Vagina (tissue), 2 donors: ENCODE data around the gene STARD13. TPM values are rescaled to one million over a fixed set of nuclear protein-coding genes. Genes with fewer than 3 reads are reported as not detected.

ENCODE experiments used
- DNase-seq, 2 donors: peaks; one replicate each; pipeline ENCODE4 v3.0.0-alpha.2; 2017; ENCODE audit errors: extremely low spot score in 2 of 2
- H3K27ac ChIP-seq: fragments of 200-600 bp; sonication (generic); one replicate; pipeline ENCODE4 v1.5.1; 2019
- H3K27me3 ChIP-seq: fragments of 200-600 bp; sonication (generic); one replicate; pipeline ENCODE4 v1.5.1; 2019
- H3K36me3 ChIP-seq, 2 donors: fragments of 200-600 bp; sonication (generic); one replicate each; pipeline ENCODE4 v1.5.1; 2017 to 2019
- H3K4me1 ChIP-seq: fragments of 200-600 bp; sonication (generic); one replicate; pipeline ENCODE4 v1.5.1; 2019
- H3K4me3 ChIP-seq, 2 donors: fragments of 200-600 bp; sonication (generic); 1 replicate in 1 of 2; 2 replicates in 1 of 2; pipeline ENCODE4 v1.5.1; 2016 to 2019
- H3K9me3 ChIP-seq: fragments of 200-600 bp; sonication (generic); one replicate; pipeline ENCODE4 v1.5.1; 2019
- CTCF ChIP-seq, 3 experiments: fragments of 450-650 bp in 2 of 3; fragments of 200-600 bp in 1 of 3; sonication (generic) in 1 of 3; IDR thresholded peaks; one replicate each; pipeline ENCODE4 v1.5.1; 2017 to 2019; ENCODE audit warnings: antibody characterized with exemption in 3 of 3, mild to moderate bottlenecking in 2 of 3, moderate library complexity in 2 of 3
- POLR2A ChIP-seq, 2 donors: fragments of 450-650 bp; IDR thresholded peaks; one replicate each; pipeline ENCODE4 v1.6.1; 2017; ENCODE audit warnings: antibody characterized with exemption in 2 of 2, mild to moderate bottlenecking in 2 of 2, moderate library complexity in 2 of 2
- POLR2AphosphoS5 ChIP-seq, 2 donors: sonication (generic); formaldehyde crosslinking; IDR thresholded peaks; one replicate each; pipeline ENCODE4 v1.9.0; 2017; ENCODE audit warnings: antibody characterized with exemption in 2 of 2, mild to moderate bottlenecking in 2 of 2, low read depth in 1 of 2; ENCODE audit not compliant: insufficient read depth in 1 of 2
- intact Hi-C: fragments of 100-400 bp; cut with DNase I; formaldehyde crosslinking; loops from one replicate; pipeline ENCODE4 v1.15.1; 2023
- total RNA-seq: library from RNA; depleted of rRNA; stranded (reverse); fragments of >200 nt; gene quantifications from one replicate; pipeline ENCODE4 v1.2.3, GENCODE V29; 2016

STARD13 gene
- total RNA-seq, 1 donor from 2014 or later: 33.1 TPM

GRCh38 chr13:33235078-33235477 lies 50.5 kb downstream of the STARD13 start:
- H3K27ac ChIP-seq: peak overlapping the region; percentile 5
- TF ChIP-seq POLR2AphosphoS5 (IDR thresholded peaks at IDR 0.05; ENCODE audit: insufficient read depth in 1 of 2, low read depth in 1 of 2): no peak
- TF ChIP-seq CTCF (IDR thresholded peaks at IDR 0.05): no peak
- TF ChIP-seq POLR2A (IDR thresholded peaks at IDR 0.05): no peak
- no peak for DNase-seq
- H3K4me1 ChIP-seq: peaks cover 31% of the 10 kb centered on the region
- H3K36me3 ChIP-seq: no peaks in the 10 kb centered on the region
- intact Hi-C loops: no loop called here
- H3K4me3 ChIP-seq: no peak overlapping the region
- H3K9me3 ChIP-seq: no peaks in the 10 kb centered on the region
- no peaks in the 10 kb centered on the region for H3K27me3 ChIP-seq

DNA sequence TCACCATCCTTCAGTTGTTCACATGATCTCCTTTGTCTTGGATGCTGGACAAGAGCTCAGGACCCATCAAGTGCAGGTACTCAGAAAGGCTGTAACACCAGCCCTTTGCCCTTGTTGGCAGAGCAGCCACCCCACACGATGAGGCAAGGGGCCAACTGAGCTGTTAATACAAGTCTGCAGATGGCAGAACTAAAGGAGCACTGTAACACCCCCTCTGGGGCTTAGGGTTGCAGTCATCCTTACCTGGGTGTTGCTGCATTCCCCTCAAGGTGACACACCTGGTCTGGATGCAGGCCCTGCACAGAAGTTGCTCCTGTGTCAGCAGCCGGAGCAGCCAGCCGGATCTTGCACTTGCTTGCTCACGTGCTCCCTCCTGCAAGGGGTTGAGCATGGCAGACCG lies 52.0 kb downstream of the STARD13 start:
- Histone ChIP-seq H3K27me3 (no peaks in the 10 kb centered on the region), H3K36me3 (no peaks in the 10 kb centered on the region), H3K27ac (no peak overlapping the region), H3K4me3 (no peak overlapping the region), H3K9me3 (no peaks in the 10 kb centered on the region), H3K4me1 (peaks cover 47% of the 10 kb centered on the region)
- intact Hi-C loops: no loop called here
- no peak for DNase-seq
- TF ChIP-seq POLR2AphosphoS5 (IDR thresholded peaks at IDR 0.05; ENCODE audit: insufficient read depth in 1 of 2, low read depth in 1 of 2) (no peak), POLR2A (IDR thresholded peaks at IDR 0.05) (no peak), CTCF (IDR thresholded peaks at IDR 0.05) (no peak)

GRCh38 chr13:33232883-33233282 lies 52.7 kb downstream of the STARD13 start:
- Histone ChIP-seq H3K27me3 (no peaks in the 10 kb centered on the region), H3K36me3 (no peaks in the 10 kb centered on the region), H3K27ac (no peak overlapping the region), H3K4me3 (no peak overlapping the region), H3K4me1 (peaks cover 53% of the 10 kb centered on the region), H3K9me3 (no peaks in the 10 kb centered on the region)
- DNase-seq: no peak
- TF ChIP-seq CTCF (IDR thresholded peaks at IDR 0.05) (no peak), POLR2A (IDR thresholded peaks at IDR 0.05) (no peak), POLR2AphosphoS5 (IDR thresholded peaks at IDR 0.05; ENCODE audit: insufficient read depth in 1 of 2, low read depth in 1 of 2) (no peak)
- intact Hi-C loops: no loop called here

GRCh38 chr13:33231339-33231738 lies 54.2 kb downstream of the STARD13 start:
- H3K27ac ChIP-seq: peak overlapping the region; percentile 75
- intact Hi-C loops: no loop called here

More at GRCh38 chr13:33231339-33231738, 54.2 kb downstream of the STARD13 start:
- Histone ChIP-seq H3K9me3 (no peaks in the 10 kb centered on the region), H3K4me3 (no peak overlapping the region), H3K4me1 (peaks cover 58% of the 10 kb centered on the region), H3K36me3 (no peaks in the 10 kb centered on the region), H3K27me3 (no peaks in the 10 kb centered on the region)
- TF ChIP-seq CTCF (IDR thresholded peaks at IDR 0.05): no peak
- TF ChIP-seq POLR2A (IDR thresholded peaks at IDR 0.05): no peak
- no peak for TF ChIP-seq POLR2AphosphoS5 (IDR thresholded peaks at IDR 0.05; ENCODE audit: insufficient read depth in 1 of 2, low read depth in 1 of 2)
- no peak for DNase-seq
